WTC11 (cell line): ENCODE measurements around the gene DIAPH1. TPM values are rescaled to one million over a fixed set of nuclear protein-coding genes. Genes with fewer than 3 reads are reported as not detected.

Experiments used
- ATAC-seq: fragments of 200-7000 bp; cut with Tn5 transposase; 2 replicates; pipeline ENCODE4 v1.10.0; 2021; ENCODE audit warnings: mild to moderate bottlenecking, moderate library complexity
- CTCF ChIA-PET: fragments of 300-600 bp; sonication (Branson Sonifier 250); formaldehyde crosslinking; loops from one replicate; lab custom pipeline; 2021; ENCODE audit warnings: antibody characterized with exemption; lab: Charles Lee
- POLR2A ChIA-PET: fragments of 350-600 bp; sonication (Branson Sonifier 250); formaldehyde crosslinking; loops from one replicate; lab custom pipeline; 2021; ENCODE audit warnings: antibody characterized with exemption; lab: Charles Lee
- DNase-seq: peaks from one replicate; pipeline ENCODE4 v3.0.0; 2021; ENCODE audit warnings: low spot score
- H3K27ac Mint-ChIP-seq: 2 replicates; pipeline ENCODE4 v1.8.0; 2021; ENCODE audit warnings: mixed read lengths
- H3K27me3 Mint-ChIP-seq: 2 replicates; pipeline ENCODE4 v1.8.0; 2021; ENCODE audit warnings: low read depth, mild to moderate bottlenecking, moderate library complexity, mixed read lengths
- H3K36me3 Mint-ChIP-seq: 2 replicates; pipeline ENCODE4 v1.8.0; 2021; ENCODE audit warnings: mixed read lengths
- H3K4me1 Mint-ChIP-seq: 2 replicates; pipeline ENCODE4 v1.8.0; 2022; ENCODE audit warnings: mixed read lengths
- H3K4me3 Mint-ChIP-seq: 2 replicates; pipeline ENCODE4 v1.8.0; 2021; ENCODE audit warnings: mild to moderate bottlenecking, moderate library complexity, mixed read lengths
- H3K9me3 Mint-ChIP-seq: 2 replicates; pipeline ENCODE4 v1.8.0; 2021; ENCODE audit warnings: mixed read lengths
- NR2C2 ChIP-seq: sonication (generic); formaldehyde crosslinking; IDR thresholded peaks from 2 replicates; pipeline ENCODE4 v1.8.0; 2022; ENCODE audit warnings: mild to moderate bottlenecking, missing genetic modification reagents
- PRDM15 ChIP-seq: sonication (generic); formaldehyde crosslinking; IDR thresholded peaks from 2 replicates; pipeline ENCODE4 v1.8.0; 2022; ENCODE audit warnings: missing genetic modification reagents
- TEAD1 ChIP-seq: sonication (generic); formaldehyde crosslinking; IDR thresholded peaks from 2 replicates; pipeline ENCODE4 v1.8.0; 2022; ENCODE audit warnings: mild to moderate bottlenecking, missing genetic modification reagents
- ZBTB43 ChIP-seq: sonication (generic); formaldehyde crosslinking; IDR thresholded peaks from 2 replicates; pipeline ENCODE4 v1.8.1; 2023; ENCODE audit warnings: mild to moderate bottlenecking, missing genetic modification reagents
- ZNF121 ChIP-seq: sonication (generic); formaldehyde crosslinking; IDR thresholded peaks from 2 replicates; pipeline ENCODE4 v1.8.0; 2023; ENCODE audit warnings: missing genetic modification reagents
- ZNF425 ChIP-seq: fragments of 250-450 bp; sonication (Bioruptor Pico); conservative IDR thresholded peaks from 2 replicates; pipeline ENCODE4 v1.9.0; 2021; ENCODE audit warnings: mild to moderate bottlenecking
- ZNF671 ChIP-seq: fragments of 250-450 bp; sonication (Bioruptor Pico); IDR thresholded peaks from 2 replicates; pipeline ENCODE4 v1.8.0; 2021; ENCODE audit warnings: mild to moderate bottlenecking
- total RNA-seq: library from RNA; stranded (reverse); gene quantifications from 3 replicates; pipeline ENCODE4 v1.2.3, GENCODE V29; 2021
- TF ChIP-seq, protein P1 (sequence below): sonication (generic); formaldehyde crosslinking; IDR thresholded peaks from 2 replicates; pipeline ENCODE4 v1.8.1; 2022; ENCODE audit warnings: mild to moderate bottlenecking, moderate library complexity, missing genetic modification reagents
- TF ChIP-seq, protein P2 (sequence below): fragments of 250-450 bp; sonication (Bioruptor Pico); IDR thresholded peaks from 2 replicates; pipeline ENCODE4 v1.8.0; 2021; ENCODE audit warnings: mild to moderate bottlenecking
- TF ChIP-seq, protein P3 (sequence below): sonication (generic); formaldehyde crosslinking; IDR thresholded peaks from 2 replicates; pipeline ENCODE4 v1.8.1; 2023; ENCODE audit warnings: mild to moderate bottlenecking, missing genetic modification reagents, borderline replicate concordance
- TF ChIP-seq, protein P4 (sequence below): sonication (generic); formaldehyde crosslinking; IDR thresholded peaks from 2 replicates; pipeline ENCODE4 v1.8.0; 2022; ENCODE audit warnings: mild to moderate bottlenecking, missing genetic modification reagents
- TF ChIP-seq, protein P5 (sequence below): sonication (generic); formaldehyde crosslinking; IDR thresholded peaks from 2 replicates; pipeline ENCODE4 v1.8.1; 2023; ENCODE audit warnings: mild to moderate bottlenecking, missing genetic modification reagents

The DIAPH1 gene
- total RNA-seq, 1 experiment from 2014 or later: 109 TPM

- TF ChIP-seq, protein P1, sequence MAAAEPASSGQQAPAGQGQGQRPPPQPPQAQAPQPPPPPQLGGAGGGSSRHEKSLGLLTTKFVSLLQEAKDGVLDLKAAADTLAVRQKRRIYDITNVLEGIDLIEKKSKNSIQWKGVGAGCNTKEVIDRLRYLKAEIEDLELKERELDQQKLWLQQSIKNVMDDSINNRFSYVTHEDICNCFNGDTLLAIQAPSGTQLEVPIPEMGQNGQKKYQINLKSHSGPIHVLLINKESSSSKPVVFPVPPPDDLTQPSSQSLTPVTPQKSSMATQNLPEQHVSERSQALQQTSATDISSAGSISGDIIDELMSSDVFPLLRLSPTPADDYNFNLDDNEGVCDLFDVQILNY: no peak; the same call in 1 of the 2 replicates
- TF ChIP-seq ZNF121 (no peak), TEAD1 (no peak), ZNF671 (CRISPR knock-in tag) (no peak)
- TF ChIP-seq, protein P2, sequence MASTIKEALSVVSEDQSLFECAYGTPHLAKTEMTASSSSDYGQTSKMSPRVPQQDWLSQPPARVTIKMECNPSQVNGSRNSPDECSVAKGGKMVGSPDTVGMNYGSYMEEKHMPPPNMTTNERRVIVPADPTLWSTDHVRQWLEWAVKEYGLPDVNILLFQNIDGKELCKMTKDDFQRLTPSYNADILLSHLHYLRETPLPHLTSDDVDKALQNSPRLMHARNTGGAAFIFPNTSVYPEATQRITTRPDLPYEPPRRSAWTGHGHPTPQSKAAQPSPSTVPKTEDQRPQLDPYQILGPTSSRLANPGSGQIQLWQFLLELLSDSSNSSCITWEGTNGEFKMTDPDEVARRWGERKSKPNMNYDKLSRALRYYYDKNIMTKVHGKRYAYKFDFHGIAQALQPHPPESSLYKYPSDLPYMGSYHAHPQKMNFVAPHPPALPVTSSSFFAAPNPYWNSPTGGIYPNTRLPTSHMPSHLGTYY (CRISPR knock-in tag): no peak
Measured at GRCh38 chr5:141475625-141476131, 143.1 kb downstream of the DIAPH1 start, which contains the start of gene PCDHGC3 (continued).

- Mint-ChIP-seq H3K27me3 (no peaks in the 10 kb centered on the region), H3K4me1 (no peaks in the 10 kb centered on the region), H3K27ac (peak overlapping the region; percentile 17; the same call in 1 of the 2 replicates)
- no peak for DNase-seq
- CTCF ChIA-PET: interaction anchor here (1.5 to 3.7 kb wide), 4 partner anchors 11 to 48 kb away, joined by 5 to 26 read pairs (median 10); partner anchors contain the start of genes PCDHGB7 and PCDHGC3
- TF ChIP-seq, protein P3, sequence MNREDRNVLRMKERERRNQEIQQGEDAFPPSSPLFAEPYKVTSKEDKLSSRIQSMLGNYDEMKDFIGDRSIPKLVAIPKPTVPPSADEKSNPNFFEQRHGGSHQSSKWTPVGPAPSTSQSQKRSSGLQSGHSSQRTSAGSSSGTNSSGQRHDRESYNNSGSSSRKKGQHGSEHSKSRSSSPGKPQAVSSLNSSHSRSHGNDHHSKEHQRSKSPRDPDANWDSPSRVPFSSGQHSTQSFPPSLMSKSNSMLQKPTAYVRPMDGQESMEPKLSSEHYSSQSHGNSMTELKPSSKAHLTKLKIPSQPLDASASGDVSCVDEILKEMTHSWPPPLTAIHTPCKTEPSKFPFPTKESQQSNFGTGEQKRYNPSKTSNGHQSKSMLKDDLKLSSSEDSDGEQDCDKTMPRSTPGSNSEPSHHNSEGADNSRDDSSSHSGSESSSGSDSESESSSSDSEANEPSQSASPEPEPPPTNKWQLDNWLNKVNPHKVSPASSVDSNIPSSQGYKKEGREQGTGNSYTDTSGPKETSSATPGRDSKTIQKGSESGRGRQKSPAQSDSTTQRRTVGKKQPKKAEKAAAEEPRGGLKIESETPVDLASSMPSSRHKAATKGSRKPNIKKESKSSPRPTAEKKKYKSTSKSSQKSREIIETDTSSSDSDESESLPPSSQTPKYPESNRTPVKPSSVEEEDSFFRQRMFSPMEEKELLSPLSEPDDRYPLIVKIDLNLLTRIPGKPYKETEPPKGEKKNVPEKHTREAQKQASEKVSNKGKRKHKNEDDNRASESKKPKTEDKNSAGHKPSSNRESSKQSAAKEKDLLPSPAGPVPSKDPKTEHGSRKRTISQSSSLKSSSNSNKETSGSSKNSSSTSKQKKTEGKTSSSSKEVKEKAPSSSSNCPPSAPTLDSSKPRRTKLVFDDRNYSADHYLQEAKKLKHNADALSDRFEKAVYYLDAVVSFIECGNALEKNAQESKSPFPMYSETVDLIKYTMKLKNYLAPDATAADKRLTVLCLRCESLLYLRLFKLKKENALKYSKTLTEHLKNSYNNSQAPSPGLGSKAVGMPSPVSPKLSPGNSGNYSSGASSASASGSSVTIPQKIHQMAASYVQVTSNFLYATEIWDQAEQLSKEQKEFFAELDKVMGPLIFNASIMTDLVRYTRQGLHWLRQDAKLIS: no peak
- TF ChIP-seq, protein P4, sequence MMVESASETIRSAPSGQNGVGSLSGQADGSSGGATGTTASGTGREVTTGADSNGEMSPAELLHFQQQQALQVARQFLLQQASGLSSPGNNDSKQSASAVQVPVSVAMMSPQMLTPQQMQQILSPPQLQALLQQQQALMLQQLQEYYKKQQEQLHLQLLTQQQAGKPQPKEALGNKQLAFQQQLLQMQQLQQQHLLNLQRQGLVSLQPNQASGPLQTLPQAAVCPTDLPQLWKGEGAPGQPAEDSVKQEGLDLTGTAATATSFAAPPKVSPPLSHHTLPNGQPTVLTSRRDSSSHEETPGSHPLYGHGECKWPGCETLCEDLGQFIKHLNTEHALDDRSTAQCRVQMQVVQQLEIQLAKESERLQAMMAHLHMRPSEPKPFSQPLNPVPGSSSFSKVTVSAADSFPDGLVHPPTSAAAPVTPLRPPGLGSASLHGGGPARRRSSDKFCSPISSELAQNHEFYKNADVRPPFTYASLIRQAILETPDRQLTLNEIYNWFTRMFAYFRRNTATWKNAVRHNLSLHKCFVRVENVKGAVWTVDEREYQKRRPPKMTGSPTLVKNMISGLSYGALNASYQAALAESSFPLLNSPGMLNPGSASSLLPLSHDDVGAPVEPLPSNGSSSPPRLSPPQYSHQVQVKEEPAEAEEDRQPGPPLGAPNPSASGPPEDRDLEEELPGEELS (CRISPR knock-in tag): no peak
- TF ChIP-seq PRDM15 (CRISPR knock-in tag) (no peak), NR2C2 (CRISPR knock-in tag) (no peak), ZBTB43 (CRISPR knock-in tag) (no peak), ZNF425 (CRISPR knock-in tag) (no peak)
- TF ChIP-seq, protein P5, sequence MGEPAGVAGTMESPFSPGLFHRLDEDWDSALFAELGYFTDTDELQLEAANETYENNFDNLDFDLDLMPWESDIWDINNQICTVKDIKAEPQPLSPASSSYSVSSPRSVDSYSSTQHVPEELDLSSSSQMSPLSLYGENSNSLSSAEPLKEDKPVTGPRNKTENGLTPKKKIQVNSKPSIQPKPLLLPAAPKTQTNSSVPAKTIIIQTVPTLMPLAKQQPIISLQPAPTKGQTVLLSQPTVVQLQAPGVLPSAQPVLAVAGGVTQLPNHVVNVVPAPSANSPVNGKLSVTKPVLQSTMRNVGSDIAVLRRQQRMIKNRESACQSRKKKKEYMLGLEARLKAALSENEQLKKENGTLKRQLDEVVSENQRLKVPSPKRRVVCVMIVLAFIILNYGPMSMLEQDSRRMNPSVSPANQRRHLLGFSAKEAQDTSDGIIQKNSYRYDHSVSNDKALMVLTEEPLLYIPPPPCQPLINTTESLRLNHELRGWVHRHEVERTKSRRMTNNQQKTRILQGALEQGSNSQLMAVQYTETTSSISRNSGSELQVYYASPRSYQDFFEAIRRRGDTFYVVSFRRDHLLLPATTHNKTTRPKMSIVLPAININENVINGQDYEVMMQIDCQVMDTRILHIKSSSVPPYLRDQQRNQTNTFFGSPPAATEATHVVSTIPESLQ (CRISPR knock-in tag): no peak
- TF ChIP-seq, all 79 proteins: peak for 0
- Mint-ChIP-seq H3K4me3 (no peak overlapping the region), H3K36me3 (0 out of 2 replicates have a peak, but pooled peaks cover 4% of the 10 kb centered on the region), H3K9me3 (no peaks in the 10 kb centered on the region)
- ATAC-seq: no peak
- POLR2A ChIA-PET: no interaction called here
Measured at GRCh38 chr5:141465351-141465750, 153.4 kb downstream of the DIAPH1 start.
